NCI-H1694 (cell line): ENCODE measurements around the gene ZNF23.

Experiments
- DNase-seq: peaks from one replicate; lab custom pipeline; 2025; lab: John Stamatoyannopoulos, UW

ZNF23 gene

DNA sequence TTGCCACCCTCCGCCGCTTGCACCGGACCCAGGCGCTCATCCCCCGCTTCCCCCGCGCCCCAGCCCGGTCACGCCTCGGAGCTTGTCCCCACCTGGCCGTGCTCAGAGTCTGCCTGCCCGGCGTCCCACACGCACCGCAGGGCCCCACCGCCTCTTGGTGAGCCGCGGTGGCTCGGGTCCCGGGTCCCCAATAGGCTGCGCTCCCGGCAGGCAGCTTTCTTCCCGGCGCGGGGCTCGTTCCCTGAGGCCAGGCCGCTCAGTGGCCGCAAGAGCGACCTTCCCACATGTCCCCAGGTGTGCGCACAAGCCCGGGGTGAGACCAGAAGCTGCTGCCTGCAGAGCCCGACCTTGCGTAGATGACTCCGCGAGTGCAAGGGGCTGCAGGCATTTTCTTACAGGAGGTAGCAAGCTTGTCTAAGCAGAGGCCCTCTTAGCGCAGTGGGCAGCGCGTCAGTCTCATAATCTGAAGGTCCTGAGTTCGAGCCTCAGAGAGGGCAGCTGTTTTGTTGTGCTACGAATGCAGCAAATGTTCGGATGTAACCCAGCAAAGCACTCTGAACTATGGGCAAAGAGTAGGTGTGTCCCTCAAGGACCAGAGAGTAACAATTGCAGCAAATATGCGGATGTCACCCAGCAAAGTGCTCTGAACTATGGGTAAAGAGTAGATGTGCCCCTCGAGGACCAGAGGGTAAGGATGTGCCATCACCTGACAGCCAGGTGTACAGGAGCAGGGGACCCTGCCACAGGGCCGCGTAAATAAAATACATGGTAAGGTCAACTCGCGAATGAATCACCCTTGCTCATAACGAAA, 35.8 kb downstream of the ZNF23 start:
- peak; percentile 19 for DNase-seq

DNA sequence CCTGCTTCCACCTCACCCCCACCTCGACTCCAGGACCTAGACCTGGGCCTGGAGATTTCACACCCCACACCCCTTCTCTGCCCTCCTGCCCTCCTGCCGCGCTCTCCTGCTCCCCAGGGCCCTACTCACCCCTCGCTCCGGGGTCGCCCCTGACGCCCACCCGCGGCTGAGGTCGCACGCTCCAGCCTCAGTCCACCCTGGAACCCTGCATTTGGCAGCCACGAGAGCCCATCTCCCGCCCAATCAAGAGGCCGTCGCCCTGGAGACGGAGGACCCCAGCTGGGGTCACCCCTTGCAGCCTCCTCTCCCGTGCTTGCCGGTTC, 36.3 kb downstream of the ZNF23 start:
- no peak for DNase-seq

DNA sequence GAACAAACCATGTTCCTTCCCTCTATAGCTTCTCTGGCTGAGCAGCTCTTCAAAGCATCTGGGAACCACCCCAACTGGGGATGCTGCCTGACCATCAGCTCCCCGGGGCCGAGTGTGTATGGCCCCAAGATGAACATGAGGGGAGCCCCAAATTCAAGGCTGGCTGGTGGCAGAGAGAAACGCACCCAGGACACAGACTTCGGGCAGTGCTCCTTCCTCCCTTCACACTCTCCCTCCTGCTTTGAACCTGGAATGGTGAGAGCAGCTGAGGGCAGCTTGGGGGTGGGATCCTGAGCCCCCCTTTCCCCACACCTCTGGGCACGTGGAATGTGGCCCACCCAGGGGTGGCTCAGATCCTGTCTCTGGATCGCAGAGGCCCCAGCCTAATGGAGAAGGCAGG, 37.4 kb downstream of the ZNF23 start:
- no peak for DNase-seq

DNA sequence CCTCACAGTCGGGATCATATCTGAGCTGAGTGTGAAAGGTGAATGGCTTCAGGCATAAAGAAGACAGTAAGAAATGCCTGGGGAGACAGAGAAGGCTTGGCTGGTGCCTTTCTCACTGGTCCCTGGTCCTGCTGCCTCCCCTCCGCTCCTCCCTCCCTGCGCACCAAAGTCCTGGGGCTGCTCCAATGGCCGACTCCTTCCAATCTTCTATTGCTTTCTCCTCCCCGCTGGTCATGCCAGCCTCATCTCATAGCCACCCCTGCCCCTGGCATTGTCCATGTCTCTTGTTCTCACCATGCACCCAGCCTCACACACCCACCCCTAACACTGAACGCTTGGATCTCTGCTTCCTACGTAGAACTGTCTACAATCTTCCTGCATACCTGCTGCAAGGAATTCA, 38.2 kb downstream of the ZNF23 start:
- no peak for DNase-seq

DNA sequence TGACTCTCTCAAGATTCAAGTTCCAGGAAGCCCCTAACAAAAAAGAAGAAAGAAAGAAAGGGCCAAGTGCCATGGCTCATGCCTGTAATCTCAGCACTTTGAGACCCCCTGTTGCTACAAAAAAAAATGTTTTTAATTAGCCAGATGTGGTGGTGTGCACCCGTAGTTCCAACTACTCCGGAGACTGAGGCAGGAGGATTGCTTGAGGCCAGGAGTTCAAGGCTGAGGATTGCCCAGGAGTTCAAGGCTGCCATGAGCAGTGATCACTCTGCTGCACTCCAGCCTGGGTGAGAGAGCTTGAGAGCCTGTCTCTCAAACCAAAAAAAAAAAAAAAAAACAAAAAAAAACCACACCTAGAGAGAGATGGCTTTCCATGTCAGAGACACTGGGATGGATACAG, 39.0 kb downstream of the ZNF23 start:
- DNase-seq, result no peak

DNA sequence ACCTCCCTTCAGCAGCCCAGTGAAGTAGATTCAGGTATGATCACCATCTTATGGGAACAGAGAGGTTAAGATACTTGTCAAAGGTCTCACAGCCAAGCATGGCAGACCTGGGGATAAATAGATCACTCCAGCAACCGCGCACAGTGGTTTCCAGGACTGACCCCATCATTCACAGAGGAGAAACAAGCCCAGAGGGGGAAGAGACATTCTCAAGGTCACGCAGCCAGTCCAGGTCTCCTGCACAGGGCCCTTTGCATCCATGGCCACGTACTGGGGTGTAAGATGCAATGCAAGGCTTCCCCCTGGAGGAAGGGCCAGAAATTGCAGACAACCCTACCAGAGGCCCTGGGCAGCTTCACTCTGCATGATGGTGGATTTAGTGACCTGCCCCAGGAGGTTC, 40.1 kb downstream of the ZNF23 start:
- no peak for DNase-seq

DNA sequence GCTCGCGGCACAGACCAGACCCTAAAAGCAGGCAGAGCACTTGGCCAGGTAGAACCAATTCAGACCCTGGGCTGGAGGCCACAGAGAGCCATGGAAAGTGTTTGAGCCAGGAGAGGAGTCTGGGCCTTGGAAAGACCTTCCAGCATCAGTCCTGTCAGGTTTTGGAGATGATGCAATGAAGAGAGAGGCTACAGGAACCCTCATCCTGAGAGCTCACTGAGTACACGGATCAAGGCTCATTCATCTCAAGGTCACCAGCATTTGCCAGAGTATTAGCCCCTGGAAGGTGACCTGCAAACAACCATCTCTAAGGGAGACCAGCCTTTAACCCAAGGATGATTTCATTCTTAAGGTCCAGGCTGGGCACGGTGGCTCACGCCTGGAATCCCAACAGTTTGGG, 48.0 kb downstream of the ZNF23 start:
- DNase-seq, result no peak

DNA sequence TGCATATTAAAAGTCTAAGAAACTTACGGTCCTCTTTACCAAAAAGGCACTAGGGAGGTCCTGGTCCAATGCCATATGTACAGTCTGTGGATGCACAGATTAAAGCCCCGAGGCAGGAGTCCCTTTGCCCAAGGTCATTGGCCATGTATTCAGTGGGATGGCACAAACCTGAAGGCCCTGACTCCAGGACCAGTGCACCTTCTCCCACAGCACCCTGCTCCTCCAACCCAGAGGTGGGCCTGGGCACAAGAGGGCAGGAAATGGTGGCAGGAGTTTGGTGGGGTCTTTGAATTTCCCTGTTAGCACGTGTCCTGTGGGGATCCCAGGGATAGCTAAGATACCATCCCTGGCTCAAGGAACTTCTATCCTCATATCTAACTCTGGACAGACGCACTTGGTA, 48.7 kb downstream of the ZNF23 start:
- DNase-seq, result no peak

DNA sequence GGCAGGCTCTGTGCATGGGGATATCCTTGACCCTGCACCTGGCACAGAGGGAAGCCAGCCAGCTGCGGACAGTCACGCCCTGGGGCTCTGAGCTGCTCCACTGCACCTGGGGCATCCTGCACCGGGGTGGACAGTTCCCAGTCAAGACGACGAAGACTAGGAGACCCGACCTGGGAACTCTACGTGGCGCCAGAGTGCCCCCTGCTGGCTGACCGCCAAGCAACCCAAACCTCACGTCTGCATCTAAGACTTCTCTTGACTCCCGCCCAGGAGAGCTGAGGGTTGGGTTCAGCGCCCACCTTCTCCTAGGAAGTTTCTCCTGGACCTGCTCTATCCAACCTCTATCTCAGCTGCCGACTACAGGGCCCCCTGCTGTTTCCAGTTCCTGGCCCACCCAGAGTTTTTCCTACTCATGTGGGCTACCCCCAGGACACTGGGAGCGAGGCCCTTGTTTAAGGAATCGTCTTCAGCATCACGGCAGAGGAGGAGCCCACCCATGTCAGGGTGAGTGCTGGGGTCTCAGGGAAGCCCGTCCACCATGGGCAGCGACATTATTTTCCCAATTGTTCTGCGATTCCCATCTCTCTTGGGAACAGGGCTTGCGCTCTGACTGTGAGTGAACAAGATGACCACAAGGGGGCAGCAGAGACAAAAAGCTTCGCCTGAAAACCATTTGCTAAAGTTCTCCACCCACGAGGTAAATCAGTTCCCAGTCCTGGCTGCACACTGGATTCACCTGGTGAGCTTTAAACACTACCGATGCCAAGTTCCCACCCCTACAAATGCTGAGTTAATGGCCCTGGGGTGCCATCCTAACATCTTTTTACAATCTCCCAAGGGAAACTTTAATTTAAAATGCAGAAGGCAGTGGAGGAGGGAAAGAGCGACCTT, 49.5 kb downstream of the ZNF23 start:
- DNase-seq, result peak; percentile 81

DNA sequence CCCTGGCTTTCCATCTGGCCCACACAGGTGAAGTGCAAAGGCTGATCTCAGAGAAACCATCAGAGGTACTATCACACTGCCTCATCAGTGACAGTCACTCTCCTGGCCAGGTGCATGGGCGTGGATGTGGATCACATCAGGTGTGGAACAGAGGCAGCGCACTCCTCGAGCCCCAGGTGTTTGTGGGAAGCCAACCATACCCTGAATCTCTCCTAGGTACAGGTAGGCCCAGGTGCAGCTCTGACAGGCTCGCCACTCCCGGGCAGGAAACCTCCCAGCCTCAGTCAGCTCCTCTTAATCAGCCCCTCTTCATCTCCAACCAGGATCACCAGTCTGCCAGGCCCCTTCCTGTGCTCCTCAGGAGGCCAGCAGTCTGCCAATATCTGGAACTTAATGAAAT, 51.9 kb downstream of the ZNF23 start:
- DNase-seq, result no peak

DNA sequence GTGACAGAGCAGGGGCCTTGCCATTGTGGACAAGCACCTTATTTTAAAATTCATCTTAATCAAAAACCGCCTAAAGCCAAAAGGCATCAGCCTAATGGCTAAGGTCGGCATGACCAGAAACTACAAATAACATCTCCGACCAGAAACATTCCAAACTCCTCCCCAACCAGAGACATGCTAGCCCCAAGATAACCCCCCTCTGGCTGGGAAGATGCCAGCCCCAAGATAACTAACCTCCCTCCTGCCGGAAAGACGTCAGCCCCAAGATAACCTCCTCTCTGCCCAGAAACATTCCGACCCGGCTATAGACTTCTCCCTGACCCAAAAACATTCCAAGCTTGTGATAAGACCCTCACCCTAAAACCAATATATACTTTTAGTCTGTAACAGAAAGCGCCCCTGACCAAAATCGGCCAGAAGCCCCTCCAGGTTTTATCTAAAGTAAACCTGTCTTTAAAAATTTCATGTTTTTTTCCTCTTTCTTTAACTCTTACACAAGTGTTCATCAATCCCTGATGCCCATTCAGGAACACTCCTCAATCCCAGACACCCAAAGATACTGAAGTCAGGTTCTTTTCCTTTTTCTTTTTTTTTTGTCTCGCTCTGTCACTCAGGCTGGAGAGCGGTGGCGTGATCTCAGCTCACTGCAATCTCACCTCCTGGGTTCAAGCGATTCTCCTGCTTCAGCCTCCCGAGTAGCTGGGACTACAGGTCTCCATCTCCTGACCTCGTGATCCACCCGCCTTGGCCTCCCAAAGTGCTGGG, 52.9 kb downstream of the ZNF23 start:
- DNase-seq, result no peak

DNA sequence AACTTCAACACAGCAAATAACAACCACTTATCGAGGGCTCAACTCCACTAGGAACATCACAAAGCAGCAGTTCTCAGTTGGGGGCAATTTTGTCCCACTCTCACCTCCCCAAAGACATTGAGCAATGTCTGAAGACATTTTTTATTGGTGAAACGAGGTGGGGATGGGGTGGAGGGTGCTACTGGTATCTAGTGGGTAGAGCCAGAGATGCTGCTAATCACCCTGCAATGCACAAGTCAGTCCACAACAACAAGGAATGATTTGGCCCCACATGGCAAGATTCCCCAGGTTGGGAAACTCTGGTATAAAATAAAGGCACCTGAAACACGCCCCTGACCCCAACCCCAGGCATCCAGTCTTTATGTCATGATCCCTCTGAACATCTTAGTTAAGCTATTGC, 53.5 kb downstream of the ZNF23 start:
- DNase-seq, result no peak

DNA sequence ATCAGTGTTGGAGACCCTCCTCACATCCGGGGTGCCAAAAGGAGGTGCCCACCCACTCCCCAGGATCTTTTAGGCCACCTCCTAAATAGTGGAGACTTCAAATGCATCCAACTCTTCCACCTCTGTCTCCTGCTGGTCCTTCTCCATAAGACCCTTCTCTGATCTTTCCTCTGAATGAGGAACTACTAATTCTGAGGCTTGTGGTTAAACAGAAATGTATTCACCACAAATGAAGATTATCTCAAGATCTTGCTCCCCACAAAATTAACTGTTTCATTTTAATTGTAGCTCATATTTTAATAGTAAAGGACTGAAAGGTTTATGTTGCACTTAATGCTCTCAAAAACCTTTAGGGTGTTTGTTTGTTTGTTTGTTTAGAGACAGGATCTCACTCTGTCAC, 54.3 kb downstream of the ZNF23 start:
- no peak for DNase-seq

DNA sequence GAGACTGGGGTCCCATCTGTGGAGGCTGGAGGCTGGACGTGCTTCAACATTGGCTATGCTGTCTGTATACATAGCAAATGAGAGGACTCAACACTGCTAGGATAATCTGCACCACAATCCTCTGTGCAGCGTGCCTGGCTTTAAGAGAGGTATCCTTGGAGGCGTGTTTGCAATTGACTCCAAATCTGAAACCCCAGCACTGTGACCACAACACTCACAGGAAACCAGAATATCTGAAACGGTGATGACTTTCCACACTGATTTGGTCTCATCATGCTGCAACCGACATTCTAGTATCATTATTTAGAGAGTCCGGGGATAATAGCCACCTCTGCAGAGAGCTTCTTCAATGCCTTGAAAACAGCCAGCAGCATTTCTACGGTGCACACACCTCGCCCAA, 55.3 kb downstream of the ZNF23 start:
- DNase-seq, result no peak

DNA sequence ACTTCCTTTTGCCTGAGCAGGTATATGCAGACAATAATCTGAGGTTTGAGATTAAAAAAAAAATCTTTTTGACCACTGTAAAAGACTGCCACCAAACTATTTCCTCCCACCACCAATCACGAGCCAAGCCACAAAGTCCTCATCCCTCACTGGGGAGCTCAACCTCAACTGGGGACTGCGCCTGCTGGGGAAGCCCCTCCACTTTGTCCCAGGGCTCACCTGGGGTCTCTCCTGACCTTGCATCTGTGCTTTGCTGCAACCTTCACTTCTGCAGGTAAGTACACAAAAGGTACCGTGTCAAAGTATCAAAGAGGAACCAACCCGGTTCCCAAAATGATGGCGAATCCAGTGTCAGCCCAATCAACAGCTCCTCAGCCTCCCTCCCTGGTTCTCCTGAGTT, 55.7 kb downstream of the ZNF23 start:
- DNase-seq, result no peak

DNA sequence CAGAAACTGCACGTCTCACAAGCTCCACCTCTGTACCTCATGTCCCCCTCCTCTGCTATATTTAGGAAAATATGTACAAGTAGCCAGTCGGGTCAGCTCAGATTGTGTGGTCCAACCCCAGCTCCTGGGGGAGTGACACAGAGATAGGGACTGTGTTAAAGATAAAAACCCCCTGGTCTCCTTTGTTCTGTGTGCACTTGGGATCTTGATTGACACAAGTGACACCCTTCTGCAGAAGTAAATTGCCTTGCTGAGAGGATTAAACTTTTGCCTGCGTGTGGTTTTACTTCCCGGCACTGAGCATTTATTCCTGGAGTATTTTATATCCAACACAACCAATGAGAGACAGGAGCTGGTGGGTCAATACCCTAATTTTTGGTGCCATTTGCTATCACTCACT, 57.7 kb downstream of the ZNF23 start:
- DNase-seq, result no peak

DNA sequence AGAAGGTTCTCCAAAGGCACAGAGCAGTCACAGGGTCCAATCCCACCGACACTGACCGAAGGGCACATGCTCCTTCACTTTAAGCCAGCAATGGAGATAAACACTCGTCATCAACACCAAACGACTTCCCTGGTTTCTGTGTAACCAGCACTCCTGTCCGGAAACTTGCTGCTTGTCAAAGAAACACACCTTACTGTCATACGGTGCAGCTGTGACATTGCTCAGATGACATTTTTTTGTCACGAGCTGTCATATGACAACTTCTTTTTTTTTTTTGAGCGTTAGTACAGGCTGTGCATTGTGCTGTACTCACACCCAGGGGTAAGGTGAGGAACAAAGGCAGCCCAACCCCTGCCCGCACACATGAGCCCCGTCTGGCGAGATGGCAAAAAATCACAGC, 59.4 kb downstream of the ZNF23 start:
- DNase-seq, result no peak

DNA sequence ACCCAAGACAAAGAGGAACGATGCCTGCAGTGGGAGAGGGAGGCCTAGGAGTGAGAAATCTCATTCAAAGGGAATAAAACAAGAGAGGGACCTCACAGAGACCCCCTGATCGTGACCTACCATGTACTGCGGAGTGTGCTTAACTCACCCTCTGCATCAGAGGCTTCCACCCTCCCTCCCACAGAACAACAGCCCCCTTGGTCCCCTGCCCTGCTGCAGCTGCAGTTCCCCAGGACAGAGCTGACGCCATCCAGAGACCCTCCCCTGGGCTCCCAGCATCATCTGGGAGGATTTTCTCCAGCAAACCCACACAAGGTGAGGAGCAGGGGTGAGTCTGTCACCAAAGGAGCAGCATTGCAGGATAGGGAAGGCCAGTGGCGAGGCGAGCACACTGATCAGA, 60.0 kb downstream of the ZNF23 start:
- no peak for DNase-seq

DNA sequence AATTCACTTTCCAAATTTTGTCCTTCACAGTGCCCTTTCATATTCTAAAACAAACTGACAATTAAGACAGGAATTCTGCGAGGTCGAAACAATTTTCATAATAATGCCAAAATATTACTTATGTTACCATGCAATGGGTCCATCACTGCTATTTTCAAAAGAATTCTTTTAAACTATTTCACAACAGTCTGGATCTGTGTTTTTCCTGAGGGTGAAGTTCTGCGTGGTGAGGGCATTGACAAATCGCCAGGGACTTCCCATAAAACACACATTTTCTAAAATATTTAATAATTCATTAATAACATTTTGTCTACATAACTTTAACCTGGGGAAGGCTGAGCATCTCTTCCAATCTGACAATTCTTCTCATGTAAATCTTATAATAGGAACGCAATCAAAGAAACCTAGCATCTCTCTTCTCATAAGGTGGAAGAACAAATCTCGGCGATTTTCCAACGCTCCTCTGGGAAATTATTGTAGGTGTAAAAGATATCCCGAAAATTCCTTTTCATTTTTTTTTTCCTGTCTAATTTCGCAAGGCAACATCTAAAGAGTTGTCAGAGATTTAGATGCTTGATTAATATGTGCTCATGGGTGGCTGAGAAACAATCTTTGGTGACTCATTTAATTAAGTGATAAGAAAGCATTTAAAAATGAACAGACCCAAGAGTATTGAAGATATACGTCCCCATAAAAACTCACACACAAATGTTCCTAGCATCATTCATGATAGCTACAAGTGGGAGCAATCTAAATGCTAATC, 62.1 kb downstream of the ZNF23 start:
- DNase-seq, result no peak
